Neural cell (in vitro differentiated cells): ENCODE measurements around the gene MAP3K15. TPM values are rescaled to one million over a fixed set of nuclear protein-coding genes. Genes with fewer than 3 reads are reported as not detected.

Experiments used
- H2AFZ ChIP-seq: fragments of 200-600, 300-800 bp; sonication (generic), shearing (Covaris generic); 2 replicates; pipeline ENCODE4 v1.6.0; 2014; ENCODE audit warnings: low read depth, mild to moderate bottlenecking, antibody characterized with exemption, low read length, moderate library complexity
- H3F3A ChIP-seq: fragments of 200-600 bp; shearing (Covaris generic); 2 replicates; pipeline ENCODE4 v1.6.1; 2016; ENCODE audit warnings: mild to moderate bottlenecking, moderate library complexity, mixed read lengths, antibody characterized with exemption, low read length; ENCODE audit not compliant: insufficient read depth, poor library complexity, severe bottlenecking
- H3K27ac ChIP-seq: fragments of 200-600, 300-800 bp; sonication (generic), shearing (Covaris generic); 2 replicates; pipeline ENCODE4 v1.5.1; 2014; ENCODE audit warnings: mild to moderate bottlenecking, low read length, moderate library complexity
- H3K27me3 ChIP-seq: fragments of 300-800, 200-600 bp; sonication (generic), shearing (Covaris generic); 2 replicates; pipeline ENCODE4 v1.6.0; 2014; ENCODE audit warnings: mild to moderate bottlenecking, low read depth, low read length, moderate library complexity; ENCODE audit not compliant: insufficient read depth
- H3K36me3 ChIP-seq: fragments of 300-800, 200-600 bp; sonication (generic), shearing (Covaris generic); 2 replicates; pipeline ENCODE4 v1.5.1; 2014; ENCODE audit warnings: mild to moderate bottlenecking, antibody characterized with exemption, low read length, moderate library complexity; ENCODE audit not compliant: insufficient read depth
- H3K4me2 ChIP-seq: fragments of 300-800, 200-600 bp; sonication (generic), shearing (Covaris generic); 2 replicates; pipeline ENCODE4 v1.6.0; 2014; ENCODE audit warnings: mild to moderate bottlenecking, low read length
- H3K4me3 ChIP-seq: fragments of 300-800, 200-600 bp; sonication (generic), shearing (Covaris generic); 2 replicates; pipeline ENCODE4 v1.5.1; 2014; ENCODE audit warnings: mild to moderate bottlenecking, low read length, moderate library complexity
- H3K79me2 ChIP-seq: fragments of 200-600 bp; shearing (Covaris generic); replicated peaks from 2 replicates; pipeline ENCODE4 v1.6.0; 2014; ENCODE audit warnings: mild to moderate bottlenecking, low read length, moderate library complexity; ENCODE audit not compliant: insufficient read depth
- H3K9ac ChIP-seq: fragments of 300-800, 200-600 bp; sonication (generic), shearing (Covaris generic); 2 replicates; pipeline ENCODE4 v1.6.1; 2016; ENCODE audit warnings: mild to moderate bottlenecking, low read length, mixed read lengths
- H3K9me2 ChIP-seq: fragments of 200-600 bp; shearing (Covaris generic); 2 replicates; pipeline ENCODE4 v1.6.1; 2016; ENCODE audit warnings: mild to moderate bottlenecking, low read length, mixed read lengths; ENCODE audit not compliant: insufficient read depth
- H3K9me3 ChIP-seq: fragments of 200-600, 300-800 bp; sonication (generic), shearing (Covaris generic); 2 replicates; pipeline ENCODE4 v1.6.1; 2016; ENCODE audit warnings: mild to moderate bottlenecking, mixed run types, low read length, moderate library complexity, mixed read lengths
- H4K20me1 ChIP-seq: fragments of 200-600 bp; shearing (Covaris generic); 2 replicates; pipeline ENCODE4 v1.6.1; 2016; ENCODE audit warnings: mild to moderate bottlenecking, mixed run types; ENCODE audit not compliant: insufficient read depth
- CTCF ChIP-seq: fragments of 450-650 bp; IDR thresholded peaks from 2 replicates; pipeline ENCODE4 v1.5.1; 2014; ENCODE audit warnings: antibody characterized with exemption, mild to moderate bottlenecking, moderate library complexity; ENCODE audit not compliant: poor library complexity, severe bottlenecking
- EP300 ChIP-seq: fragments of 450-650 bp; conservative IDR thresholded peaks from 2 replicates; pipeline ENCODE4 v1.6.1; 2014; ENCODE audit warnings: antibody characterized with exemption, mild to moderate bottlenecking, moderate library complexity; ENCODE audit not compliant: poor library complexity, severe bottlenecking
- EZH2 ChIP-seq: fragments of 200-600, 300-800 bp; shearing (Covaris generic), sonication (generic); IDR thresholded peaks from 2 replicates; pipeline ENCODE4 v1.6.1; 2014; ENCODE audit warnings: antibody characterized with exemption, low read length, borderline replicate concordance, mild to moderate bottlenecking; ENCODE audit not compliant: insufficient read depth, poor library complexity, severe bottlenecking
- MXI1 ChIP-seq: fragments of 450-650 bp; conservative IDR thresholded peaks from 2 replicates; pipeline ENCODE4 v1.6.1; 2014; ENCODE audit warnings: antibody characterized with exemption, mild to moderate bottlenecking; ENCODE audit not compliant: poor library complexity, severe bottlenecking
- POLR2AphosphoS5 ChIP-seq: IDR thresholded peaks from 2 replicates; pipeline ENCODE4 v1.6.1; 2012
- RAD21 ChIP-seq: fragments of 450-650 bp; conservative IDR thresholded peaks from 2 replicates; pipeline ENCODE4 v1.6.1; 2014; ENCODE audit warnings: antibody characterized with exemption, mild to moderate bottlenecking, moderate library complexity
- REST ChIP-seq: IDR thresholded peaks from 2 replicates; pipeline ENCODE4 v1.6.1; 2012; ENCODE audit warnings: borderline replicate concordance
- SMC3 ChIP-seq: fragments of 450-650 bp; conservative IDR thresholded peaks from 2 replicates; pipeline ENCODE4 v1.6.1; 2014; ENCODE audit warnings: antibody characterized with exemption, mild to moderate bottlenecking, moderate library complexity; ENCODE audit not compliant: poor library complexity
- TAF1 ChIP-seq: IDR thresholded peaks from 2 replicates; pipeline ENCODE4 v1.6.1; 2012; ENCODE audit warnings: low read depth
- polyA plus RNA-seq: library from polyadenylated mRNA; depleted of rRNA; stranded (reverse); fragments of >200 nt; gene quantifications from 2 replicates; pipeline ENCODE4 v1.2.3, GENCODE V29; 2014

Gene MAP3K15
- polyA plus RNA-seq, 1 donor from 2014 or later: not detected

DNA sequence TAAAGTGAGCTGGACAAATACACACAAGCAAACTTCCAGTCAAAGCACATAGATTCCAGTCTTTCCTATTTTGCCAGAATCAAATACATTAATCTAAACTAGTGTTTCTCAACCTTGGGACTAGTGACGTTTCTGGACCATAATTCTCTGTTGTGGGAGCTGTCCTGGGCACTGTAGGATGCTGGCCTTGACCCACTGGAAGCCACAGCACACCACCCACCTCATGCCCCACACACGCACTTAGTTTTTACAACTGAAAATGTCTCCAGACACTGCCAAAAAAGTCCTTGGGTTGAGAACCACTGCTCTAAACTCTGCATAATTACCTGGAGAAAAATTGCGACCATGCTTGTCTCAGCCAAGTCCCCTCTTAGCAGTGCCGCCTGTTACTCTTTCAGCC, 57.6 kb downstream of the MAP3K15 start:
- H3K79me2 ChIP-seq: no peaks in the 10 kb centered on the region
- H3K27ac ChIP-seq: no peak overlapping the region
- H3K9me2 ChIP-seq: no peaks in the 10 kb centered on the region
- no peaks in the 10 kb centered on the region for H3F3A ChIP-seq
- no peaks in the 10 kb centered on the region for H4K20me1 ChIP-seq
- no peaks in the 10 kb centered on the region for H3K36me3 ChIP-seq
- no peak overlapping the region for H3K4me2 ChIP-seq
- no peak overlapping the region for H3K9ac ChIP-seq
- TF ChIP-seq REST (no peak), EZH2 (no peak), POLR2AphosphoS5 (no peak), SMC3 (no peak), MXI1 (no peak), TAF1 (no peak)
- no peak overlapping the region for H2AFZ ChIP-seq
- H3K9me3 ChIP-seq: no peaks in the 10 kb centered on the region
- H3K27me3 ChIP-seq: no peaks in the 10 kb centered on the region
- H3K4me3 ChIP-seq: no peak overlapping the region

GRCh38 chrX:19448077-19448476, 67.2 kb downstream of the MAP3K15 start:
- TF ChIP-seq EP300 (no peak), TAF1 (no peak), MXI1 (no peak), SMC3 (no peak), EZH2 (no peak), POLR2AphosphoS5 (no peak), CTCF (no peak), RAD21 (no peak), REST (no peak)
- H4K20me1 ChIP-seq: no peaks in the 10 kb centered on the region
- H3K4me2 ChIP-seq: no peak overlapping the region
- no peaks in the 10 kb centered on the region for H3K9me2 ChIP-seq
- H3K9ac ChIP-seq: no peak overlapping the region
- no peak overlapping the region for H2AFZ ChIP-seq
- no peaks in the 10 kb centered on the region for H3K36me3 ChIP-seq
- no peaks in the 10 kb centered on the region for H3K79me2 ChIP-seq
- H3K4me3 ChIP-seq: no peak overlapping the region
- H3K27ac ChIP-seq: no peak overlapping the region
- no peaks in the 10 kb centered on the region for H3K9me3 ChIP-seq
- H3F3A ChIP-seq: no peaks in the 10 kb centered on the region
- no peaks in the 10 kb centered on the region for H3K27me3 ChIP-seq
